GM12892 (cell line): ENCODE data around the gene ASMTL.

Source experiments
- POLR2A ChIP-seq: IDR thresholded peaks from 2 replicates; pipeline ENCODE4 v1.6.1; 2011; ENCODE audit warnings: low read depth, low read length, control low read depth
- POLR2AphosphoS5 ChIP-seq: IDR thresholded peaks from 2 replicates; pipeline ENCODE4 v1.6.1; 2011; ENCODE audit warnings: low read depth, low read length, control low read depth
- TAF1 ChIP-seq: IDR thresholded peaks from 2 replicates; pipeline ENCODE4 v1.6.1; 2011; ENCODE audit warnings: low read depth, mild to moderate bottlenecking, control low read depth, low read length, borderline replicate concordance

GRCh38 chrX:1476682-1477081 is 24.0 kb upstream of the ASMTL start:
- TF ChIP-seq POLR2A, result no peak
- no peak for TF ChIP-seq TAF1
- no peak for TF ChIP-seq POLR2AphosphoS5
